OCI-M2 (cell line): ENCODE data around the gene LRRC4.

Experiments
- DNase-seq: peaks from one replicate; lab custom pipeline; 2025; ENCODE audit not compliant: unreplicated experiment; lab: John Stamatoyannopoulos, UW

The LRRC4 gene

GRCh38 chr7:127981965-127982364 is 49.3 kb downstream of the LRRC4 start:
- no peak for DNase-seq

- no peak for DNase-seq
Observed at GRCh38 chr7:127980901-127981300, 50.3 kb downstream of the LRRC4 start.

GRCh38 chr7:127979728-127980126 is 51.5 kb downstream of the LRRC4 start:
- DNase-seq = no peak

GRCh38 chr7:127979113-127979727 is 52.0 kb downstream of the LRRC4 start:
- no peak for DNase-seq

- DNase-seq = no peak
Observed at GRCh38 chr7:127978421-127978820, 52.8 kb downstream of the LRRC4 start.
